Karpas-422 (cell line): Measurements from ENCODE around the gene FAM229B. TPM values are rescaled to one million over a fixed set of nuclear protein-coding genes. Genes with fewer than 3 reads are reported as not detected.
"Not testable (repeated sequence)": the region's sequence is repeated elsewhere in the genome, so short reads cannot be mapped to it uniquely, and the experiment has no call there.

ENCODE experiments used
- DNase-seq: peaks from one replicate; pipeline ENCODE4 v3.0.0-alpha.2; 2015
- H2AFZ ChIP-seq: fragments of 200-600 bp; sonication (generic); 2 replicates; pipeline ENCODE4 v1.6.1; 2014; ENCODE audit warnings: antibody characterized with exemption, low read length, mixed read lengths
- H3K27ac ChIP-seq: fragments of 200-600 bp; sonication (generic); 2 replicates; pipeline ENCODE4 v1.5.1; 2014; ENCODE audit warnings: mild to moderate bottlenecking, low read length, moderate library complexity
- H3K27me3 ChIP-seq: fragments of 200-600 bp; sonication (generic); 2 replicates; pipeline ENCODE4 v1.6.1; 2014; ENCODE audit warnings: low read length, mixed read lengths
- H3K36me3 ChIP-seq: fragments of 200-600 bp; sonication (generic); 2 replicates; pipeline ENCODE4 v1.6.1; 2014; ENCODE audit warnings: low read length, mixed read lengths; ENCODE audit not compliant: insufficient read depth
- H3K4me1 ChIP-seq: fragments of 200-600 bp; sonication (generic); 2 replicates; pipeline ENCODE4 v1.6.1; 2014; ENCODE audit warnings: mild to moderate bottlenecking, low read length, mixed read lengths
- H3K4me2 ChIP-seq: fragments of 200-600 bp; sonication (generic); 2 replicates; pipeline ENCODE4 v1.6.1; 2014; ENCODE audit warnings: low read length, low read depth, mild to moderate bottlenecking; ENCODE audit not compliant: poor library complexity, severe bottlenecking
- H3K4me3 ChIP-seq: fragments of 200-600 bp; sonication (generic); 2 replicates; pipeline ENCODE4 v1.5.1; 2014; ENCODE audit warnings: mild to moderate bottlenecking, antibody characterized with exemption, low read length, mixed read lengths
- H3K79me2 ChIP-seq: fragments of 200-600 bp; sonication (generic); 2 replicates; pipeline ENCODE4 v1.6.1; 2014; ENCODE audit warnings: mild to moderate bottlenecking, low read length, mixed read lengths
- H3K9ac ChIP-seq: fragments of 200-600 bp; sonication (generic); 2 replicates; pipeline ENCODE4 v1.6.0; 2014; ENCODE audit warnings: low read length
- H3K9me2 ChIP-seq: fragments of 200-600 bp; sonication (generic), shearing (Covaris generic); replicated peaks from 2 replicates; pipeline ENCODE4 v1.6.0; 2014; ENCODE audit warnings: mild to moderate bottlenecking, low read length, moderate library complexity; ENCODE audit not compliant: insufficient read depth
- H3K9me3 ChIP-seq: fragments of 300-700, 200-600 bp; sonication (generic); 2 replicates; pipeline ENCODE4 v1.6.1; 2014; ENCODE audit warnings: low read length, mixed read lengths
- H4K20me1 ChIP-seq: fragments of 200-600 bp; sonication (generic); 2 replicates; pipeline ENCODE4 v1.6.1; 2014; ENCODE audit warnings: mild to moderate bottlenecking, antibody characterized with exemption, low read length, low read depth; ENCODE audit not compliant: insufficient read depth
- total RNA-seq: library from RNA; depleted of rRNA; stranded (reverse); fragments of >200 nt; shearing (Covaris generic); gene quantifications from 2 replicates; pipeline ENCODE4 v1.2.3, GENCODE V29; 2014; ENCODE audit warnings: low replicate concordance

The FAM229B gene
- total RNA-seq, 1 experiment from 2014 or later = 8.2 TPM

DNA sequence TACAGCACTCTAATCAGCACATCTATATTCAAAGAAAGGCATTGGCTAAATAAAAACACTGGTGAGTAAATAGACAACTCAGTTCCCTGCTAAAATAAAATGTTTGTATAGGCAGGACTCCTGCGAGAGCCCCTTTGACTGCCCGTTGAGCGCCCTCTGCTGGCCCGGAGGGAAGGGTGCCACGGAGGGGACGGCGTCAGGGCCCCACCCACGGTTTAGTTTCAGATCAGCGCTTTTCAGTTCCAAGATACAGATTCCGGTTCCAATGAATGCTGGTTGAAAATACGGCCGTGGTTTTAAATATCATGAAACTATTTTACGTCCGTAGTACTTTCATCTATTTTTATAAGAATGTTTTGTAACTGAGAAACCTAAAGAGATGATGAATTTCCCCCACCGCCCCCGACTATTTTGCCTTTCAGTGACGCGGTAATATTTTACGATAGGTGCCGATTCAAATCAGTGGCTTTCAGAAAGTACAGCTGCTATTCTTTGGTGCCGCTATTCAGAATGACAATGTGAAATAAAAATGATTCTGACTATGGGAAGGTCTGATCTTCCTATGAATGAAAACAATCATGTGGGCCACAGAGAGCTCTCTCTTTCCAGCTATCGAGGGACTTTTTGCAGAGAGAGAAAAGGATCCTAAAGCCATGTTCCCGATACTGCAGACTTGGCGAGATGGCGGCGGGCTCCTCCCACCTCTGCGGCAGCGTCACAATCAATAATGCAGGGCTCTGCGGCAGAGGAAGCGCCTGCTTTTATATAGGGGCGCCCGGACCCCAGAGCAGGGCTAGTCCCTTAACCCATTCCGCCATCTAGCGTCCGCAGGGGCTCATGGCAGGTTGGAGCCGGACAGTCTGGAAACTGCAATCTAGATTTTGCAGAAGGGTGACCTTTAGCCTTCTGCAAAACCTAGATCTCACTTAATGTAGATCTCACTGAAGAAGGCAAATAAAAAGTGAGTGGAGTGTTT is 44.1 kb upstream of the FAM229B start:
- Histone ChIP-seq H3K9ac (peak overlapping the region; percentile 69), H3K4me2 (peak overlapping the region; percentile 75), H3K79me2 (no peaks in the 10 kb centered on the region), H3K4me1 (peaks cover 4% of the 10 kb centered on the region), H3K4me3 (peak overlapping the region; percentile 68), H2AFZ (peak overlapping the region; percentile 73), H3K9me2 (no peaks in the 10 kb centered on the region), H3K9me3 (no peaks in the 10 kb centered on the region), H3K27me3 (no peaks in the 10 kb centered on the region; the same call in 1 of the 2 replicates), H3K36me3 (no peaks in the 10 kb centered on the region), H3K27ac (peak overlapping the region; percentile 75), H4K20me1 (no peaks in the 10 kb centered on the region)
- peak; percentile 98 for DNase-seq

DNA sequence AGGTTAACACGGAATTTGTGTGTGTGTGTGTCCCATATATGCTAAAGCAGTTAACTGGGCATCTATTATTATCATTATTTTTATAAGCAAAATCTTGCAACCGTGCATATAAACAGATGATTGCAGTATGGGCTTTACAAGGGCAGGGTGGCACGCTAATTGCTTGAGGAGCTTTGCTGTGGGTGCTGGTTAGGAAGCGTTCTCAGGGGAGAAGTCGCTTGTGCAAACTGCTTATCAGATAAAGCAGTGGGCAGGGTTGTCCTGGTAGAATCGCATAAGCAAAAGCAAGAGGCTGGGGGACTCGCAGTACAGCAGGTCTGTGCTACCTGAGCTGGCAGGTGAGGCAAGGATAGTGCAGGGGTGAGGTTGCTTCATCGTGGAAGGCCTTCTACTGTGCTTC is 43.2 kb upstream of the FAM229B start:
- H2AFZ ChIP-seq = no peak overlapping the region
- no peak for DNase-seq
- no peak overlapping the region for H3K9ac ChIP-seq
- no peak overlapping the region for H3K4me2 ChIP-seq
- H3K4me3 ChIP-seq = no peak overlapping the region
- H3K4me1 ChIP-seq = peaks cover 11% of the 10 kb centered on the region
- no peaks in the 10 kb centered on the region; the same call in 1 of the 2 replicates for H3K27me3 ChIP-seq
- no peaks in the 10 kb centered on the region for H3K36me3 ChIP-seq
- H4K20me1 ChIP-seq = no peaks in the 10 kb centered on the region
- H3K9me2 ChIP-seq = no peaks in the 10 kb centered on the region
- H3K9me3 ChIP-seq = no peaks in the 10 kb centered on the region
- H3K27ac ChIP-seq = no peak overlapping the region
- no peaks in the 10 kb centered on the region for H3K79me2 ChIP-seq

DNA sequence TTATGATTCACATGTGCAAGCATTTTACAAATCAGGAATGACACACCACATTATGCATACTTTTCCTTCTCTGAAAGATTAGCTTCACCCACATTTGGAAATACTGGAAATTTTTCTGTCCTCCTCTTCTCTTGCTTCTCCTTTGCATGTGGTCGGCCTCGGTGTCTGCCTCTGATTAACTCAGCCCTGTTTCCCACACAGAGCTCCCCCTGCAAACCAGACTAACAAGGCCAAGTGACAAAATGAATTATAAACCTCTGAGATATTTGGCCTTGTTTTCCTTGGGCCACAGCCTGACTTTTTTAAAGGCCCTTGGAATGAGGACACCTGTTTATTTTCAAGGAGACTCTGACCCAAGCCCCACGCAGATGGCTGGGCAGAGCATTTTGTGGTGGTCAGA is 42.5 kb upstream of the FAM229B start:
- Histone ChIP-seq H3K36me3 (no peaks in the 10 kb centered on the region), H3K4me3 (no peak overlapping the region), H3K4me2 (no peak overlapping the region), H4K20me1 (no peaks in the 10 kb centered on the region), H3K79me2 (no peaks in the 10 kb centered on the region), H3K9me3 (no peaks in the 10 kb centered on the region), H3K27me3 (no peaks in the 10 kb centered on the region; the same call in 1 of the 2 replicates), H3K4me1 (peaks cover 15% of the 10 kb centered on the region), H3K9me2 (no peaks in the 10 kb centered on the region), H3K27ac (no peak overlapping the region), H2AFZ (no peak overlapping the region), H3K9ac (no peak overlapping the region)
- no peak for DNase-seq

DNA sequence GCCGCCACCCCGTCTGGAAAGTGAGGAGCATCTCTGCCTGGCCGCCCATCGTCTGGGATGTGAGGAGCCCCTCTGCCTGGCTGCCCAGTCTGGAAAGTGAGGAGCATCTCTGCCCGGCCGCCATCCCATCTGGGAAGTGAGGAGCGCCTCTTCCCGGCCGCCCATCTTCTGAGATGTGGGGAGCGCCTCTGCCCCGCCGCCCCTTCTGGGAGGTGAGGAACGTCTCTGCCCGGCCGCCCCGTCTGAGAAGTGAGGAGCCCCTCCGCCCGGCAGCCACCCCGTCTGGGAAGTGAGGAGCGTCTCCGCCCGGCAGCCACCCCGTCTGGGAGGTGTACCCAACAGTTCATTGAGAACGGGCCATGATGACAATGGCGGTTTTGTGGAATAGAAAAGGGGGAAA is 39.9 kb upstream of the FAM229B start:
- not testable (repeated sequence) for H3K36me3 ChIP-seq, H3K27ac ChIP-seq, H3K9ac ChIP-seq, H3K9me2 ChIP-seq, H3K9me3 ChIP-seq, H4K20me1 ChIP-seq, H3K79me2 ChIP-seq, H3K27me3 ChIP-seq, H2AFZ ChIP-seq, H3K4me2 ChIP-seq, H3K4me3 ChIP-seq, DNase-seq
- peaks cover 22% of the 10 kb centered on the region for H3K4me1 ChIP-seq

DNA sequence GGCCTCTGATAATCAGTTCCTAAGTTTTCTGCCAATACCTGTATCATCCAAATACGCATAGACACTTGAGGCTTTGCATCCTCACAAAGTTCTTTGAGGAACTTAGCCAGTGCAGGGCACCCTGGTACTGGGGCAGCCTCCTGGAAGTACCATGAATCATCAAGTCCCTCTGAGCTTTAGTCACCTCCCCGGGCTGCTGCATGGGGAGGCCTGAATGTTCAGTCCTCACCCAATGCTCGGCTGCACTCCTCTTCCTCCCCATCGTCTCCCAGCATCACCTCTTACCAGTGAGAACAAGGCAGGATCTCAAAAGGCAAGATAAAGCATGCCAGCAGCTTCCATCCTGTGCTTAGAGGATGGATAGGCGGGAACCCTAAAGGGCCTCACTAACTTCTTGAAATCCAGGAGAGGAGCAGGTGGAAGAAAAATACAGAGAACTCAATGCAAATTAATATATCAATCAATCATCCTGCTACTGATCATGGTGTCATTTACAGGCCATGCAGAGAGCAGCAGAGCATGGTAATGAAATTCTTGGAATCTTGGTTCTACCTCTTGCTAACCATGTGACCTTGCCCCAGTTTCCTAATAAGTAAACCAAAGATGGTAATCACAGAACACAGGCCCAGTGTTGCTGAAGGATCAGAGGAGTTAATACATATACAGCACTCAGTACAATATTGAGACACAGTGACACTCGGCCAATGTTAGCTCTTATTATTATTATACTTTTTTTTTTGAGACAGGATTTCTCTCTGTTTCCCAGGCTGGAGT is 38.2 kb upstream of the FAM229B start:
- Histone ChIP-seq H3K27ac (no peak overlapping the region), H2AFZ (0 out of 2 replicates have a peak overlapping the region, but pooled peaks have one; percentile 16), H3K9me3 (no peaks in the 10 kb centered on the region), H3K9ac (no peak overlapping the region), H3K79me2 (no peaks in the 10 kb centered on the region), H3K27me3 (no peaks in the 10 kb centered on the region), H4K20me1 (no peaks in the 10 kb centered on the region), H3K4me1 (peaks cover 18% of the 10 kb centered on the region), H3K4me3 (no peak overlapping the region), H3K36me3 (no peaks in the 10 kb centered on the region), H3K4me2 (peak overlapping the region; percentile 16), H3K9me2 (no peaks in the 10 kb centered on the region)
- DNase-seq = no peak

DNA sequence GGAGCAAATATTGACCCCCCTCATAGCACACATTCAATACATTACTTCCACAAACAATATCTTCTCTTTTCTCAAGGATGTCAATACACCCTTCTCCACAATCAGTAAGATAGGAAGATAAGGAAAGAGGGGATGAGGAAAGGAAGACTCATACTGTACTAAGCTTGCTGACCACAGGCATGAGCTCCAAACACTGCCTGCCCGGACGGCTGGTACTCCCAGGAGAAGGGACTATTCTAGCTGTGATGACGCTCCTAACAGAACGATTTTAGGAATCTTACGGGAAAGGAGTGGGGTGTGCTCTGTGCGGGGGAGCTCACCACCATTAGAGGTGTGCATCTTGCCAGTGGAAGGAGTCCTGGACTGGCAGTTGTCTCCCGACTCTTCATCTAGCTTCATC is 37.4 kb upstream of the FAM229B start:
- DNase-seq = no peak
- H3K79me2 ChIP-seq = no peaks in the 10 kb centered on the region
- no peaks in the 10 kb centered on the region for H3K9me2 ChIP-seq
- H3K4me2 ChIP-seq = no peak overlapping the region
- H3K4me3 ChIP-seq = no peak overlapping the region
- H3K9ac ChIP-seq = no peak overlapping the region
- no peaks in the 10 kb centered on the region for H3K9me3 ChIP-seq
- no peaks in the 10 kb centered on the region for H4K20me1 ChIP-seq
- no peaks in the 10 kb centered on the region for H3K27me3 ChIP-seq
- H3K27ac ChIP-seq = no peak overlapping the region
- H2AFZ ChIP-seq = no peak overlapping the region
- peaks cover 18% of the 10 kb centered on the region for H3K4me1 ChIP-seq
- H3K36me3 ChIP-seq = no peaks in the 10 kb centered on the region

DNA sequence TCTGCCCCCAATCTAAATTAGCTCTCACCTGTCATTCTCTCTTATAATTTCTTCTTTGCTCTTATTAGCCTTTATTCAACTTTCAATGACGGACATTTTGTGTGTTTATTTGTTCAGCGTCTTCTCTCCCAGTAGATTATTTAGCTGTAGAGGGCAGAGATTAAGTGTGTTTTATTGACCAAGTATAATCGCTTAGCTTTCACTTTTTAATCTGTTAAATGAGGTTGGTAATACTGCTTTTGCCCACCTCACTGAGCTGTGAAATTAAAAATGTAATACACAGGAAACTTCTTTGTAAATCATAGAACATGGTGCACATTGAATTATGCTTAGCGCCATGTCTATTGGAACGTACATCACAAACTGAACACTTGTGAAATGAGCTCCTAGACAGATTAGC is 37.0 kb upstream of the FAM229B start:
- Histone ChIP-seq H3K4me2 (no peak overlapping the region), H2AFZ (no peak overlapping the region), H3K27ac (no peak overlapping the region), H3K9me3 (no peaks in the 10 kb centered on the region), H3K27me3 (no peaks in the 10 kb centered on the region), H3K36me3 (no peaks in the 10 kb centered on the region), H3K9me2 (no peaks in the 10 kb centered on the region), H3K79me2 (no peaks in the 10 kb centered on the region), H3K9ac (no peak overlapping the region), H3K4me1 (peaks cover 18% of the 10 kb centered on the region), H3K4me3 (no peak overlapping the region), H4K20me1 (no peaks in the 10 kb centered on the region)
- no peak for DNase-seq

DNA sequence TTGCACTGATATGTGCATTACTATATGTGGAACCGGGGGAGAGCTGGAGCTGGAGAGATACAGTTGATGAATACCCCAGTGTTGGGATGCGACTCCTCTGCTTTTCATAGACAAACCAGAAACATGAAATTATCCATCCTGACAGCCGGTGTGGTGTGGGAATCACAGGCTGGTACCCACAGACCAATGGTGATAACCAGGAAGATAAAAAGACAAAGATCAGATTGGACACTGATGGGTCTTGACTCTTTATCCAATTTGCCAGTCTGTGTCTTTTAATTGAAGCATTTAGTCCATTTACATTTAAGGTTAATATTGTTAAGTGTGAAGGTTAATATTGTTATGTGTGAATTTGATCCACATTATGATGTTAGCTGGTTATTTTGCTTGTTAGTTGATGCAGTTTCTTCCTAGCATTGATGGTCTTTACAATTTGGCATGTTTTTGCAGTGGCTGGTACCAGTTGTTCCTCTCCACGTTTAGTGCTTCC is 36.1 kb upstream of the FAM229B start:
- not testable (repeated sequence) for H3K4me3 ChIP-seq, H3K27ac ChIP-seq, DNase-seq, H3K79me2 ChIP-seq, H3K9me2 ChIP-seq, H4K20me1 ChIP-seq, H3K4me2 ChIP-seq, H3K9me3 ChIP-seq, H3K36me3 ChIP-seq, H2AFZ ChIP-seq, H3K27me3 ChIP-seq, H3K9ac ChIP-seq
- H3K4me1 ChIP-seq = peaks cover 18% of the 10 kb centered on the region
